Hepatocyte (in vitro differentiated cells): ENCODE measurements around the gene KIF25. TPM values are rescaled to one million over a fixed set of nuclear protein-coding genes. Genes with fewer than 3 reads are reported as not detected.

Source experiments
- DNase-seq: peaks from one replicate; pipeline ENCODE4 v3.0.0-alpha.2; 2016; ENCODE audit warnings: low spot score
- H2AFZ ChIP-seq: fragments of 200-600 bp; sonication (generic); 2 replicates; pipeline ENCODE4 v1.6.0; 2016; ENCODE audit warnings: antibody characterized with exemption, mild to moderate bottlenecking
- H3K27ac ChIP-seq: fragments of 200-600 bp; sonication (generic); 2 replicates; pipeline ENCODE4 v1.5.1; 2016; ENCODE audit warnings: mild to moderate bottlenecking
- H3K27me3 ChIP-seq: fragments of 200-600 bp; sonication (generic); 2 replicates; pipeline ENCODE4 v1.6.1; 2016
- H3K36me3 ChIP-seq: fragments of 200-600 bp; sonication (generic); replicated peaks from 2 replicates; pipeline ENCODE4 v1.5.1; 2016; ENCODE audit warnings: low read depth; ENCODE audit not compliant: insufficient read depth
- H3K4me1 ChIP-seq: fragments of 200-600 bp; sonication (generic); 2 replicates; pipeline ENCODE4 v1.5.1; 2016; ENCODE audit warnings: mild to moderate bottlenecking, moderate library complexity; ENCODE audit not compliant: insufficient read depth
- H3K4me2 ChIP-seq: fragments of 200-600 bp; sonication (generic); 2 replicates; pipeline ENCODE4 v1.6.0; 2016
- H3K4me3 ChIP-seq: fragments of 200-600 bp; sonication (generic); 2 replicates; pipeline ENCODE4 v1.5.1; 2016; ENCODE audit warnings: mild to moderate bottlenecking
- H3K79me2 ChIP-seq: fragments of 200-600 bp; sonication (generic); 2 replicates; pipeline ENCODE4 v1.6.0; 2017; ENCODE audit warnings: mild to moderate bottlenecking
- H3K9me2 ChIP-seq: fragments of 200-600 bp; sonication (generic); replicated peaks from 2 replicates; pipeline ENCODE4 v1.6.0; 2017; ENCODE audit warnings: mild to moderate bottlenecking; ENCODE audit not compliant: insufficient read depth
- H3K9me3 ChIP-seq: fragments of 200-600 bp; sonication (generic); 2 replicates; pipeline ENCODE4 v1.5.1; 2016; ENCODE audit warnings: low read depth, mild to moderate bottlenecking
- H4K20me1 ChIP-seq: fragments of 200-600 bp; sonication (generic); 2 replicates; pipeline ENCODE4 v1.6.0; 2016; ENCODE audit warnings: mild to moderate bottlenecking; ENCODE audit not compliant: insufficient read depth, poor library complexity, severe bottlenecking
- CTCF ChIP-seq: fragments of 200-600 bp; sonication (generic); IDR thresholded peaks from 2 replicates; pipeline ENCODE4 v1.5.1; 2016; ENCODE audit warnings: antibody characterized with exemption, mild to moderate bottlenecking; ENCODE audit not compliant: poor library complexity
- EZH2 ChIP-seq: fragments of 200-600 bp; sonication (generic); IDR thresholded peaks from 2 replicates; pipeline ENCODE4 v1.6.1; 2016; ENCODE audit warnings: antibody characterized with exemption, mild to moderate bottlenecking, borderline replicate concordance
- EZH2phosphoT487 ChIP-seq: fragments of 200-600 bp; sonication (generic); IDR thresholded peaks from one replicate; pipeline ENCODE4 v1.6.1; 2018; ENCODE audit warnings: antibody characterized with exemption, mild to moderate bottlenecking, low read depth, moderate library complexity; ENCODE audit not compliant: unreplicated experiment, severe bottlenecking
- WGBS: methylation state at CpG from one replicate; pipeline ENCODE4 v1.1.6; 2016; ENCODE audit warnings: low lambda C conversion rate; ENCODE audit errors: missing lambda C conversion rate; 5-methylcytosine and 5-hydroxymethylcytosine counted together
- polyA plus RNA-seq: library from polyadenylated mRNA; unstranded; fragments of >200 nt; fragmentation: Nextera tagmentation; extraction: Ambion mirVana; gene quantifications from 2 replicates; pipeline ENCODE4 v1.2.1, GENCODE V29; 2016
- total RNA-seq: library from RNA; depleted of rRNA; stranded (reverse); fragments of >200 nt; gene quantifications from 2 replicates; pipeline ENCODE4 v1.2.3, GENCODE V29; 2014

Gene KIF25
- total and polyA plus RNA-seq, 2 experiments from 2014 or later = 0.40 TPM; not detected in 1

GRCh38 chr6:167965592-167966539 lies 31.6 kb upstream of the KIF25 start:
- peaks cover 30% of the 10 kb centered on the region for H3K79me2 ChIP-seq
- WGBS = 75% methylated on average over 20 of the region's 39 CpGs
- no peak overlapping the region for H3K4me3 ChIP-seq
- no peak for DNase-seq
- H3K9me2 ChIP-seq = no peaks in the 10 kb centered on the region
- H3K27ac ChIP-seq = peak overlapping the region; percentile 82
- no peak for TF ChIP-seq EZH2phosphoT487
- TF ChIP-seq EZH2 = no peak
- TF ChIP-seq CTCF = no peak
- no peak overlapping the region for H2AFZ ChIP-seq
- H3K4me1 ChIP-seq = peaks cover 36% of the 10 kb centered on the region
- H3K9me3 ChIP-seq = no peaks in the 10 kb centered on the region
- no peaks in the 10 kb centered on the region for H4K20me1 ChIP-seq
- peak overlapping the region; percentile 52 for H3K4me2 ChIP-seq
- H3K36me3 ChIP-seq = peaks cover 3% of the 10 kb centered on the region
- H3K27me3 ChIP-seq = no peaks in the 10 kb centered on the region

- WGBS = 95% methylated on average over 8 of the region's 8 CpGs
- no peak overlapping the region for H3K4me3 ChIP-seq
- TF ChIP-seq EZH2 (no peak), EZH2phosphoT487 (no peak), CTCF (no peak)
- peaks cover 25% of the 10 kb centered on the region for H3K79me2 ChIP-seq
- no peak overlapping the region for H2AFZ ChIP-seq
- peak overlapping the region; percentile 82 for H3K27ac ChIP-seq
- peaks cover 30% of the 10 kb centered on the region for H3K4me1 ChIP-seq
- no peak for DNase-seq
- H3K4me2 ChIP-seq = no peak overlapping the region
- no peaks in the 10 kb centered on the region for H4K20me1 ChIP-seq
- no peaks in the 10 kb centered on the region for H3K27me3 ChIP-seq
- no peaks in the 10 kb centered on the region for H3K9me2 ChIP-seq
- peaks cover 3% of the 10 kb centered on the region for H3K36me3 ChIP-seq
- no peaks in the 10 kb centered on the region for H3K9me3 ChIP-seq
Observed at GRCh38 chr6:167966540-167966905, 30.9 kb upstream of the KIF25 start.

- no peak overlapping the region for H3K4me3 ChIP-seq
- peaks cover 17% of the 10 kb centered on the region for H3K79me2 ChIP-seq
- no peaks in the 10 kb centered on the region for H3K9me3 ChIP-seq
- no peak overlapping the region for H3K4me2 ChIP-seq
- TF ChIP-seq CTCF = peak; percentile 23
- TF ChIP-seq EZH2phosphoT487 = no peak
- no peaks in the 10 kb centered on the region for H3K27me3 ChIP-seq
- DNase-seq = no peak
- H2AFZ ChIP-seq = no peak overlapping the region
- peaks cover 25% of the 10 kb centered on the region for H3K4me1 ChIP-seq
- 78% methylated on average over 6 of the region's 6 CpGs for WGBS
- H4K20me1 ChIP-seq = no peaks in the 10 kb centered on the region
- H3K36me3 ChIP-seq = no peaks in the 10 kb centered on the region
- H3K9me2 ChIP-seq = no peaks in the 10 kb centered on the region
- H3K27ac ChIP-seq = no peak overlapping the region
Observed at GRCh38 chr6:167968091-167968490, 29.4 kb upstream of the KIF25 start.
